Measurements from ENCODE around the gene ZC3H7A. TPM values are rescaled to one million over a fixed set of nuclear protein-coding genes. Genes with fewer than 3 reads are reported as not detected.
"Not testable (repeated sequence)": the region's sequence is repeated elsewhere in the genome, so short reads cannot be mapped to it uniquely, and the experiment has no call there.

ZC3H7A gene
- total RNA-seq, 1 experiment from 2014 or later, result 19.7 TPM

- H3K36me3 ChIP-seq (replicated peaks; ENCODE audit: control insufficient read depth, insufficient read depth, low read length), result peaks cover 1% of the 10 kb centered on the region; the same call in 1 of the 2 replicates
- H3K27me3 ChIP-seq (ENCODE audit: control insufficient read depth, insufficient read depth, low read length), result no peaks in the 10 kb centered on the region
- no peak for DNase-seq
- no peak overlapping the region for H3K4me3 ChIP-seq (ENCODE audit: insufficient read depth, low read depth, low read length)
Observed at GRCh38 chr16:11794996-11795886, 1.8 kb downstream of the ZC3H7A start.

- H3K4me3 ChIP-seq (ENCODE audit: insufficient read depth, low read depth, low read length), result no peak overlapping the region
- DNase-seq, result no peak
- H3K36me3 ChIP-seq (replicated peaks; ENCODE audit: control insufficient read depth, insufficient read depth, low read length), result peaks cover 4% of the 10 kb centered on the region
- H3K27me3 ChIP-seq (ENCODE audit: control insufficient read depth, insufficient read depth, low read length), result no peaks in the 10 kb centered on the region
Observed at GRCh38 chr16:11794447-11794846, 2.6 kb downstream of the ZC3H7A start.

GRCh38 chr16:11793840-11794239 is 3.2 kb downstream of the ZC3H7A start:
- no peak for DNase-seq
- no peaks in the 10 kb centered on the region for H3K27me3 ChIP-seq (ENCODE audit: control insufficient read depth, insufficient read depth, low read length)
- peaks cover 4% of the 10 kb centered on the region for H3K36me3 ChIP-seq (replicated peaks; ENCODE audit: control insufficient read depth, insufficient read depth, low read length)
- no peak overlapping the region for H3K4me3 ChIP-seq (ENCODE audit: insufficient read depth, low read depth, low read length)

GRCh38 chr16:11792410-11793241 is 4.4 kb downstream of the ZC3H7A start:
- DNase-seq, result no peak
- H3K36me3 ChIP-seq (replicated peaks; ENCODE audit: control insufficient read depth, insufficient read depth, low read length), result peaks cover 4% of the 10 kb centered on the region
- no peak overlapping the region for H3K4me3 ChIP-seq (ENCODE audit: insufficient read depth, low read depth, low read length)
- H3K27me3 ChIP-seq (ENCODE audit: control insufficient read depth, insufficient read depth, low read length), result no peaks in the 10 kb centered on the region

GRCh38 chr16:11791144-11791828 is 5.8 kb downstream of the ZC3H7A start:
- H3K36me3 ChIP-seq (replicated peaks; ENCODE audit: control insufficient read depth, insufficient read depth, low read length), result peaks cover 4% of the 10 kb centered on the region
- H3K27me3 ChIP-seq (ENCODE audit: control insufficient read depth, insufficient read depth, low read length), result no peaks in the 10 kb centered on the region
- DNase-seq, result no peak
- H3K4me3 ChIP-seq (ENCODE audit: insufficient read depth, low read depth, low read length), result no peak overlapping the region

GRCh38 chr16:11788914-11789313 is 8.1 kb downstream of the ZC3H7A start:
- no peak for DNase-seq
- Histone ChIP-seq H3K4me3 (ENCODE audit: insufficient read depth, low read depth, low read length) (no peak overlapping the region), H3K36me3 (replicated peaks; ENCODE audit: control insufficient read depth, insufficient read depth, low read length) (peaks cover 2% of the 10 kb centered on the region), H3K27me3 (ENCODE audit: control insufficient read depth, insufficient read depth, low read length) (no peaks in the 10 kb centered on the region)

- DNase-seq; H3K27me3 ChIP-seq (ENCODE audit: control insufficient read depth, insufficient read depth, low read length); H3K36me3 ChIP-seq (replicated peaks; ENCODE audit: control insufficient read depth, insufficient read depth, low read length); H3K4me3 ChIP-seq (ENCODE audit: insufficient read depth, low read depth, low read length): not testable (repeated sequence)
Observed at GRCh38 chr16:11784980-11785599, 12.0 kb downstream of the ZC3H7A start.

- DNase-seq, result not testable (repeated sequence)
Observed at GRCh38 chr16:11784381-11784780, 12.7 kb downstream of the ZC3H7A start.

GRCh38 chr16:11784038-11784369 is 13.1 kb downstream of the ZC3H7A start:
- no peaks in the 10 kb centered on the region for H3K27me3 ChIP-seq (ENCODE audit: control insufficient read depth, insufficient read depth, low read length)
- no peak for DNase-seq
- no peak overlapping the region for H3K4me3 ChIP-seq (ENCODE audit: insufficient read depth, low read depth, low read length)
- no peaks in the 10 kb centered on the region; the same call in 1 of the 2 replicates for H3K36me3 ChIP-seq (replicated peaks; ENCODE audit: control insufficient read depth, insufficient read depth, low read length)

More at GRCh38 chr16:11784381-11784780, 12.7 kb downstream of the ZC3H7A start:
- H3K36me3 ChIP-seq (replicated peaks; ENCODE audit: control insufficient read depth, insufficient read depth, low read length); H3K4me3 ChIP-seq (ENCODE audit: insufficient read depth, low read depth, low read length); H3K27me3 ChIP-seq (ENCODE audit: control insufficient read depth, insufficient read depth, low read length): not testable (repeated sequence)

GRCh38 chr16:11783319-11784037 is 13.6 kb downstream of the ZC3H7A start:
- no peak for DNase-seq
- Histone ChIP-seq H3K36me3 (replicated peaks; ENCODE audit: control insufficient read depth, insufficient read depth, low read length) (no peaks in the 10 kb centered on the region; the same call in 1 of the 2 replicates), H3K27me3 (ENCODE audit: control insufficient read depth, insufficient read depth, low read length) (no peaks in the 10 kb centered on the region), H3K4me3 (ENCODE audit: insufficient read depth, low read depth, low read length) (no peak overlapping the region)

GRCh38 chr16:11781773-11782172 is 15.3 kb downstream of the ZC3H7A start:
- no peak overlapping the region for H3K4me3 ChIP-seq (ENCODE audit: insufficient read depth, low read depth, low read length)
- peaks cover 1% of the 10 kb centered on the region for H3K36me3 ChIP-seq (replicated peaks; ENCODE audit: control insufficient read depth, insufficient read depth, low read length)
- no peak for DNase-seq
- no peaks in the 10 kb centered on the region for H3K27me3 ChIP-seq (ENCODE audit: control insufficient read depth, insufficient read depth, low read length)

- H3K4me3 ChIP-seq (ENCODE audit: insufficient read depth, low read depth, low read length), result no peak overlapping the region
- H3K36me3 ChIP-seq (replicated peaks; ENCODE audit: control insufficient read depth, insufficient read depth, low read length), result peaks cover 1% of the 10 kb centered on the region
- DNase-seq, result no peak
- no peaks in the 10 kb centered on the region for H3K27me3 ChIP-seq (ENCODE audit: control insufficient read depth, insufficient read depth, low read length)
Observed at GRCh38 chr16:11780991-11781680, 15.9 kb downstream of the ZC3H7A start.

GRCh38 chr16:11779074-11779473 is 18.0 kb downstream of the ZC3H7A start:
- H3K27me3 ChIP-seq (ENCODE audit: control insufficient read depth, insufficient read depth, low read length), result no peaks in the 10 kb centered on the region
- H3K4me3 ChIP-seq (ENCODE audit: insufficient read depth, low read depth, low read length), result no peak overlapping the region
- DNase-seq, result no peak
- peaks cover 8% of the 10 kb centered on the region for H3K36me3 ChIP-seq (replicated peaks; ENCODE audit: control insufficient read depth, insufficient read depth, low read length)

Measured in H7 (cell line).